Stimulated activated CD4-positive, alpha-beta T cell treated with anti-CD3 and anti-CD28 coated beads, Interleukin-1b, Interleukin-23, amount 100 ng/mL, for 1 hour (primary cell): ENCODE results near the gene MMRN2.
"Not testable (repeated sequence)": the region's sequence is repeated elsewhere in the genome, so short reads cannot be mapped to it uniquely, and the experiment has no call there.

ENCODE experiments used
- DNase-seq, 2 donors: peaks; one replicate each; pipeline ENCODE4 v3.0.0-alpha.2; 2020; ENCODE audit warnings: low read depth in 2 of 2

MMRN2 gene

GRCh38 chr10:86941426-86941825 lies 16.0 kb downstream of the MMRN2 start:
- no peak for DNase-seq

GRCh38 chr10:86940677-86941076 lies 16.7 kb downstream of the MMRN2 start:
- DNase-seq = no peak

- not testable (repeated sequence) for DNase-seq
These were observed 17.3 kb downstream of the MMRN2 start for GRCh38 chr10:86940076-86940475.

GRCh38 chr10:86938260-86938659 lies 19.2 kb downstream of the MMRN2 start:
- DNase-seq = no peak

- no peak for DNase-seq
These were observed 19.8 kb downstream of the MMRN2 start for GRCh38 chr10:86937502-86938154.

GRCh38 chr10:86936661-86937501 lies 20.5 kb downstream of the MMRN2 start:
- no peak for DNase-seq

- not testable (repeated sequence) for DNase-seq
These were observed 23.2 kb downstream of the MMRN2 start for GRCh38 chr10:86934162-86934711.

GRCh38 chr10:86932674-86933073 lies 24.7 kb downstream of the MMRN2 start:
- DNase-seq = no peak

GRCh38 chr10:86931872-86932271 lies 25.5 kb downstream of the MMRN2 start:
- no peak for DNase-seq

- no peak for DNase-seq
These were observed 27.7 kb downstream of the MMRN2 start for GRCh38 chr10:86929468-86930380.

- DNase-seq = no peak
These were observed 34.9 kb downstream of the MMRN2 start for GRCh38 chr10:86922553-86922961.

- no peak for DNase-seq
These were observed 39.4 kb downstream of the MMRN2 start for GRCh38 chr10:86918022-86918471.

- DNase-seq = no peak
These were observed 42.7 kb downstream of the MMRN2 start for GRCh38 chr10:86914734-86915133.

- no peak for DNase-seq
These were observed 52.0 kb downstream of the MMRN2 start for GRCh38 chr10:86905429-86905828.

GRCh38 chr10:86904600-86904999 lies 52.8 kb downstream of the MMRN2 start:
- DNase-seq = no peak

- DNase-seq = no peak
These were observed 56.5 kb downstream of the MMRN2 start for GRCh38 chr10:86900955-86901354.

GRCh38 chr10:86899670-86900276 lies 57.6 kb downstream of the MMRN2 start:
- DNase-seq = peak; percentile 7 to 8

GRCh38 chr10:86899132-86899531 lies 58.3 kb downstream of the MMRN2 start:
- no peak for DNase-seq

GRCh38 chr10:86898511-86898910 lies 58.9 kb downstream of the MMRN2 start:
- no peak for DNase-seq

GRCh38 chr10:86889997-86890396 lies 67.4 kb downstream of the MMRN2 start:
- no peak for DNase-seq
